HG02759 (cell line): ENCODE measurements around the gene FNDC3B.
"Not testable (repeated sequence)": the region's sequence is repeated elsewhere in the genome, so short reads cannot be mapped to it uniquely, and the experiment has no call there.

Experiments used
- ATAC-seq: cut with Tn5 transposase; IDR thresholded peaks from one replicate; pipeline ENCODE4 v1.9.1; 2021; ENCODE audit warnings: mild to moderate bottlenecking, moderate library complexity; ENCODE audit not compliant: unreplicated experiment

FNDC3B gene

DNA sequence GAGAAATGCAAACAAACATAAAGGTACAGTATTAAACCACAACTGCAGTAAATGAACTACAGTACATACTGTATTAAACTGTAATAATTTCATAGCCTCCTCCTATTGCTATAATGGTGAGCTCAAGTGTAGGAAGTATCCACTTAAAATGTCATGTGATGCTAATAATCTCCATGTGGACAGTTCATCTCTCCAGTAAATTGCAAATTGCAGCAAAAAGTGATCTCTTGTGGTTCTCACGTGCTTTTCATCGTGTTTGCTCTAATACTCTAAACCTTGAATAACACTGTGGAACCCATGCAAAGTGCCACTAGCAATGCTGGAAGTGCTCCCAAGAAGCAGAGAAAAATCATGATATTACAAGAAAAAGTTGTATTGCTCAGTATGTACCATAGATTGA lies 9.2 kb upstream of the FNDC3B start:
- ATAC-seq: no peak

DNA sequence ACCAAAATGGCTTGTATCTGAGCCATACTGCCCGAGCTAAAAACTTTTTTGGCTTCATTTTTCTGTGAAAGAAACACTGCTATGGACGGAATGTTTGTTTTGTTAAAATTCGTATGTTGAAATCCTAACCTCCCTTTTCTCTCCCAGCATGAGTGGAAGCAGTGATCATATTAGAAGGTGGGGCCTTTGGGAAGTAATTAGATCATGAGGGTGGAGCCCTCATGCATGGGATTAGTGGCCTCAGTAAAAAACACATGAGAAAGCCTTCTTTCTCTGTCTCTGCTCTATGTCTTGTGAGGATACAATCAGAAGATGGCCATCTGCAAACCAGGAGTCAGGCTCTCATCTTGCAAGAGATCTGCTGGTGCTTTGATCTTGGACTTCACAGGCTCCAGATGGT lies 7.4 kb upstream of the FNDC3B start:
- no peak for ATAC-seq

DNA sequence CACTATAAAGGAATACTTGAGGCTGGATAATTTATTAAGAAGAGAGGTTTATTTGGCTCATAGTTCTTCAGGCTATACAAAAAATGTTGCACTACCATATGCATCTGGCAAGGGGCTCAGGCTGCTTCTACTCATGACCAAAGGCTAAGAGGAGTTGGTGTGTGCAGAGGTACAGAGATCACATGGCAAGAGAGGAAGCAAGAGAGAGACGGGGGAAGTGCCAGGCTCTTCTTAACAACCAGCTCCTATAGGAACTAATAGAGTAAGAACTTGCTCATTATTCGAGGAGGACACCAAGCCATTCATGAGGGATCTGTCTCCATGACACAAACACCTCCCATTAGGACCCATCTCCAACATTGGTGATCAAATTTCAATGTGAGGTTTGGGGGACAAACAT lies 6.0 kb upstream of the FNDC3B start:
- no peak for ATAC-seq

DNA sequence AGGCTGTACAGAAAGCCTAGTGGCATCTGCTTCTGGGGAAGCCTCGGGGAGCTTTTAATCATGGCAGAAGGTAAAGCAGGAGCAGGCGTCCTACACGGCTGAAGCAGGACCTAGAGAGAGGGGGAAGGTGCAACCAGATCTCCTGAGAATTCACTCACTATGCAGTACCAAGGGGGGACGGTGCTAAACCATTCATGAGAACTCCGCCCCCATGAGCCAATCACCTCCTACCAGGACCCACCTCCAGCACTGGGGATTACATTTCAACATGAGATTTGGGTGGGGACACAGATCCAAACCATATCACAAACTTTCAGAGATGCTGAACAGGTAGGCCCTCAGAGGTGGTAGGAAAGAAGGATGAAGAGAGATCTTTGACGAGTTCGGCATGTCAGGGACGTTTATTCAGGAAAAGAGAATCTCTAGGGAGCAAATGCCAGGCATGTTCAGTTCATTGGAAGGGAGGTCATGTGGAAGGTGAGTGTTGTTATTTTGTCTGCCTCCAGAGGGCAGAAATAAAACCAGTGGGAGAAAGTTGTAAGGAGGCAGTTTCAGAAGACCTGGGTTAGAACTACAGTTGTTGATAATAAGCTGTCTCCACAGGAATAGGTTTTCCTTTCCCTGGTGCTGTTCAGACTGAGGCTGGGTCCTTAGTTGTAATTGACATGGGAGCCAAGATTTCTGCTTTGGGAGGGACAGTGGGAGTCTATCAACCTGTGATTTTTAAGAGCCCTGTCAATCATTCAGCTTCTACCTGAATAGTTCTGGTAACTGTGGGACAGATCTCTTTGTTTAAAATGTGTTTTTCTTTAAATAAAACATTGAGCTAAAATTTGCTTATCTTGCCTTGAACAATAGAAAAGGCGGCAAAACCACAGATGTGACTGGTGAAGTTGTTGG lies 4.3 kb upstream of the FNDC3B start:
- ATAC-seq: no peak

DNA sequence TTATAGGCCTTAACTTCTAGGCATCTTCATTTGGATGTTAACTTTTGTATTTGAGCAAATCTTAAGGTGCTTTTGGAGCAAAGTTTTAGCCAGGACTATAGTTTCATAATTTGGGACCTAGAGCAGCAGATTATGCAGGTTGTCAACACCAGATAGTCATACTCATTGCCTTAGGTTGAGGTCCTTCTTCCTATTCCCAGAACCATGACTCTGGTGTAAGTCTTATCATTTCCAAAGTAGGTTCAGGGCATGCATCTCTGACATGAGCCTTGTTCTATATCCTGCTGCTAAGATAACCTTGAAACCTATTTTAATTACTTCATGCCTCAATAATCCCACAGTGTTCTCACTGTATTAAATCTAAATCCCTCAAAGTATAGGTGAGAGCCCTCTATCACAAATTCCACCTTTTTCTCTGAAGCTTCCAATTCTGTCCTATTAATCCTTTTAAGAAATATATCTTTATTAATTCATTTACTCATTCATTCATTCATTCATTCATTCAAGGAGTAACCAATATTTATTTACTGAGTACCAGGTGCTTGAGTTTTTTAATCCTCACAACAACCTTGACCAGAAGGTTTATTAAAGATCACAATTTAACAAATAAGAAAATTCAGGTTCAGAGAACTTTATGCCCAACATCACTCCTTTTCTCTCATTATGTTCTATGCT lies 2.7 kb upstream of the FNDC3B start:
- no peak for ATAC-seq

DNA sequence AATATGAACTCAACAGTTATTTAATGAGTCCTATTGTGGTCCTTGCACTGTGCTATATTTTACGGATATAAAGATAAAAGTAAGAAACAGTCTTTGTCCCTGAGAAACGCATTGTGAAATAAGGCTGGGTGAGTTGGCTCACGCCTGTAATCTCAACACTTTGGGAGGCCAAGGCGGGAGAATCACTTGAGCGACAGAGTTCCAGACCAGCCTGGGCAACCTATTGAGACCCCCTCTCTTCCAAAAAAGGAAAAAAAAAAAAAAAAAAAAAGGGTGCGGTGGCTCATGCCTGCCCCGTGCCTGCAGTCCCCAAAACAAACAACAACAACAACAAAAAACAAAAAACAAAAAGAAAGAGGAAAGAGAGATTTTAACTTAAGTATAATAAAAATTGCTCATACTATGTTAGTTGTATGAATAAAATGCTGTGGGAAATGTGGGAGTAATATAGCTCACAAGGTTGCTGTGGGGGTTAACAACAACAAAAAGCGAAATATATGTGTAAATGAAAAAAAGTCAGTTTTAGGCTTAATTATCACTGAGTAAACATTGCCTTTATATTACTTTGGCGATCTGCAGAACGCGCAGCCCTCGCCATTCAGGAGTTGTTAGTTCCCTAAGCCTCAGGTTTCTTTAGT lies 461 bp upstream of the FNDC3B start:
- no peak for ATAC-seq

DNA sequence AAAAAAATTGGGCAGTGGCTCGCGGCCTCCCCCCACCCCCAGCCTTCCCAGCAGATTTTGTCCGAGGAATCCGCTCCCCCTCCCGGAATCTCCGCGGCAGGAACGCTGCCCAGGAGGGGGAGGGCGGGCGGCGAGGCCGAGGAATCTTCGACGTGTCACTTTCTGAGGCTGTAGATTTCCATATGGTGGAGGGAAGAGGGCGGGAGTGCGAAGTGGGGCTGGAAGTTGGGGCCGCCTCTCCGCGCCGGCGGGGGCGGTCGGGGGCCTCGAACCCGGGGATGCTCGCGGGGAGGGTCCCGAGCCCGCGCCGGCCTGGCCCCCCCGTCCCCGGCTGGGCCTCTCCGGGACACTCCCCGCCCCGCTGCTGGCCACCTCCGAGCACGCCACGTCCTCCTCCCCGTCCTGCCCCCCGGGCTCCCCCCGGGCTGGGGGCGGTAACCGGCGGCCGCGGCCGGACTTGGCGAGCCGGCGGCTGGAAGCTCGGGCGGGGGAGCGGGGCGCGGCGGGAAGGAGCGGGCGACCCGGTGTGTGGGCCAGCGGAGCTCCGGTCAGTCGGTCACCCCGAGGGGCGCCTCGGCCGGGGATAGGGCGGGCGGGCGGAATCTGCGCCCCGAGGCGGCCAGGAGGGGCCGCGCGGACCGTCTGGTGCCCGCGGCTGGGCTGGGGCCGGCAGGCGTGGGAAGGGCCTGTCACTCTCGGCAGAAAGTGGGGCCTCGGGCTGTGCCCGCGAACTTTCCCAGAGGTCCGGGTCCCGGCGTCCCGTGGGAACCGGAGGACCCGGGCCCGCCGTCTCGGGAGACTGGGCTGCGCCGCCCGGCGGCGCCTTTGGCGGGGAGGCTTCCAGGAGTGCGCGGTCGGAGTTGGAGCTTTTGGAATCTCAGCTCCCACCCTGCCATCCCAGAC lies 951 bp downstream of the FNDC3B start:
- ATAC-seq: peak; percentile 37

DNA sequence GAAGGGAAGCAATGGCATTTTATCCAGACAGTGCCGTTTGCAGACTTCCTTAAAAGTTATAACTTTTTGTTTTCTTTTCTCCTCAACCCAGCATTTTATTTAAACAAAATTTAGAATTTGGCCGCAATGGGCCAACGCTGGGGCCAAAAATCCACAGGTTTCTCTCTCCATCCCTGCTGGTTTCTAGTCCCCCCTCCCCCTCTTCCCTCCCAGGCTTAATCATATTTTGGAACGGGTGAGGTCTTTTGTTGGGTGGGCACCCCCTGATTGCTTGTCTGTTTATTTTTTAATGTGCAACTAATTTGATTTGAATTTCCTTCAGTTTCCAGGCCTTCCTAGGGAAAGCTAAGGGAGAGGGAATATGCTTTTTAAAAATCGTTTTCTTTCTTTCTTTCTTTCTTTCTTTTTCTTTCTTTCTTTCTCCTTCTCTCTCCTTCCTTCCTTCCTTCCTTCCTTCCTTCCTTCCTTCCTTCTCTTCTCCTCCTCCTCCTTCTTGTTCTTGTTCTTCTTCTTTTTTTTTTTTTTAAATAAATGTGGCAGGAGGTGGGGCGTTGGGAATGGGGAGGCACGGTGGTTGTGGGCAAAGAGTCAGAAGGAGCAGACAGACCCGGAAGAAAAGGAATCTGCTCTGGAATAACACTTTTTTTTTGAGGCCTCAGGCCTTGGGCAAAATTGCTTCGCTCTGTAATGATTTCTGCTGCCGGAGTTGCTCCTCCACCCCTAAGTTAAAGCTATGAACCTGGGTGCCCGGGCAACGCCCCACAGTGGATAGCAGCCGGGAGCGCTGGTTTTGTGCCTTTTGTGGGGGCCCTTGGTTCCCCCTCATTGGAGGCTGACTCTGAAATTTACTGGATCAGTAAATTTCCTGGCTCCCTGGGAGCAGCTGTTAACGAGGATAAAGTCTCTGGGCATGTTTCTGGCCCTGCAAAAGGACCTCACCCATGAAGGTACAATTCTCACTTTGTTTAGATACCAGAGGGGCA lies 1.9 kb downstream of the FNDC3B start:
- ATAC-seq: no peak

DNA sequence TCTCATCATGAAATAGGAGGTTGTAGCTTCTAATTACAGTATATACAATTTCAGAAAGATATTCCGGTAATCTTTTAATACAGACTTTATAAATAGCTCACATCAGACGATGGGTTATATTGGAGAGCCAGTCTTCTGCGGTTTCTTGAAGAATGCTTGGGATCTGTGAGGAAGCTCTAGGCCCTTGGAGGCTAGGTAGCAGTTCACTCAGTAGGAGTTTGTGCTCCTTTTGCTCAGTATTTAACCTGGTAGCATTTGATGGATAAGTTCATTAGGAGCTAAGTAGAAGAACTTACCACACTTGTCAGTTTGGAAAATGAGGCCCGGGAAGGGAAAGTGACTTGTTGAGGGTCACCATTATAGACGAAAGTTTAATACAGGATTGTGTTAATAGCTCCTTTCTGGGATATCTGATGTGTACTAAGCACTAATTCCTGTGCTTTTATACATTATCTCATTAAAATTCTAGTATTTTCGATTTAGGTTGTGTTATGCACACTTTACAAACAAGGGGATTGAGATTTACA lies 2.8 kb downstream of the FNDC3B start:
- ATAC-seq: no peak

DNA sequence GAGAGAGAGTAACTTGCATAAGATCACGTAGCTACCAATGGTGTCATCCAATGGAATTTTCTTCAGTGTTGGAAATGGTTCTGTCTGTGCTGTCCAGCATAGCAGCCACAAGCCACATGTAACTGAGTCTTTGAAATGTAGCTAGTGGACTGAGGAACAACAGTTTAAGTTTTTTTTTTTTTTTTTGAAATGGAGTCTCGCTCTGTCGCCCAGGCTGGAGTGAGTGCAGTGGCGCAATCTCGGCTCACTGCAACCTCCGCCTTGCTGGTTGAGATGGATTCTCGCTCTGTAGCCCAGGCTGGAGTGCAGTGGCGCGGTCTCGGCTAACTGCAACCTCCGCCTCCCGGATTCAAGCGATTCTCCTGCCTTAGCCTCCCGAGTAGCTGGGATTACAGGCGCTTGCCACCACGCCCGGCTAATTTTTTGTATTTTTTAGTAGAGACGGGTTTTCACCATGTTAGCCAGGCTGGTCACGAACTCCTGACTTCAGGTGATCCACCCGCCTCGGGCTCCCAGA lies 3.3 kb downstream of the FNDC3B start:
- ATAC-seq: not testable (repeated sequence)

DNA sequence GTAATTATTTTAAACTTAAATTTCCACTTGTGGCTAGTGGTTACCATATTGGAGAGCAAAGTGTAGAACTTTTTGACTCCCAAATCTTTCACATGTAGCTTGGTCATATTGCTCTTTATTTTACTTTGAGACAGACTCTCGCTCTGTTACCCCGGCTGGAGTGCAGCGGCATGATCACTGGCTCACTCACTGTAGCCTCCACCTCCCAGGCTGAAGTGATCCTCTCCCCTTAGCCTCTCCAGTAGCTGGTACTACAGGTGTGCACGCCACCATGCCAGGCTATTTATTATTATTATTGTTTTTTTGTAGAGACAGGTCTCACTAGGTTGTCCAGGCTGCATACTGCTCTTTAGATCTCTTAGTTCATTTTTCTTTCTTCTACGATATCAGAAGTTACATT lies 3.9 kb downstream of the FNDC3B start:
- ATAC-seq: no peak

DNA sequence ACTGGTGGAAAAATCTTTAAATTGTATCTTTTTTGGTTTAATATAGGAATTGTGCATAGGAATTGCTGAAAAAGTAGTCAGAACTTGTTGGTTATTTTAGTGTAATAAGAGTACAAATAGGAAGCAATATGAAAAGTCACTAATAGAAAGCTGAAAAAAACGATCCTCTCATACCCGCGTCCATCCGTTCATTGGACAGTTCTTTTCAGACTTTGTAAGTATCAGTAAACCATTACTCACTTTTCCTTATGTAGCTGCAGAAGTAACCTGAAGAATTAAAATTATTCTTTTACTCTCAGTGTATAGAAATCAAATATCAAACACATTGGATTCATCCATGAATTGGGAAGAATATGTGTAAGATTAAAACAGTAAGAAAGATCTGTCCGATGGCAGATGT lies 4.4 kb downstream of the FNDC3B start:
- ATAC-seq: no peak

DNA sequence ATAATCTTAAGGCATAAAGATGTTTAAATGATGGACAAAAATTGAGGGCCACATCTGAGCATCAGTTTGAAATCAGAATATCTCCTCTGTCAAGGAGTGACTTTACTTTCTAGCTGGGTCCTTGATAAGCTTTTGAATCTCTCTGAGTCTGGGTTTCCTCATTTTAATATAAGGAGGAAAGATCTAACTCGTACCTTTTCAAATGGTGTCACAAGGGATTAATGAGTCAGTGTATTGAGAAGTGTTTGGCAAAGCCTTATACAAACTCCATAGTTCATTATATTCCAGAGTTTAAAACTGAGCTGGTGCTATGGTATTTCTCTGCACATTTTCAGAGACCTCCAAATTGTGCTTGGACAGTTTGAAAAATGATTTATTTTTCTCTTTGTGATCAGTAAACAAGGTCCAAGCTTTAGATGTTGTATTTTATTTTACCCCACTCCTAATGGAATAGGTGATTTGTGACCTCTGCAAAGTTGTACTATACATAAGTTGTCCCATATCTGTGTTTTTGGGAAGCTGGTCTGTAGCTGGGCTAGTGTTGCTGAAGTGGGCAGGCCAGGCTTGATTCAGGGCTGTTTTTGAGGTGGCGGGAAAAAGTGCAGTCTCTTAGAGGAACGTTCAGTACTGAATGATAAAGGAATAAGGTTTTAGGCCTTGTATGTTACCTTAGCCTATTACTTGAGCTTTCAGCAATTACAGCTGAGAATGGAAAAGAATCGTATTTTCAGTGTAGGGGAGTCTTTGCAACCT lies 5.6 kb downstream of the FNDC3B start:
- no peak for ATAC-seq

DNA sequence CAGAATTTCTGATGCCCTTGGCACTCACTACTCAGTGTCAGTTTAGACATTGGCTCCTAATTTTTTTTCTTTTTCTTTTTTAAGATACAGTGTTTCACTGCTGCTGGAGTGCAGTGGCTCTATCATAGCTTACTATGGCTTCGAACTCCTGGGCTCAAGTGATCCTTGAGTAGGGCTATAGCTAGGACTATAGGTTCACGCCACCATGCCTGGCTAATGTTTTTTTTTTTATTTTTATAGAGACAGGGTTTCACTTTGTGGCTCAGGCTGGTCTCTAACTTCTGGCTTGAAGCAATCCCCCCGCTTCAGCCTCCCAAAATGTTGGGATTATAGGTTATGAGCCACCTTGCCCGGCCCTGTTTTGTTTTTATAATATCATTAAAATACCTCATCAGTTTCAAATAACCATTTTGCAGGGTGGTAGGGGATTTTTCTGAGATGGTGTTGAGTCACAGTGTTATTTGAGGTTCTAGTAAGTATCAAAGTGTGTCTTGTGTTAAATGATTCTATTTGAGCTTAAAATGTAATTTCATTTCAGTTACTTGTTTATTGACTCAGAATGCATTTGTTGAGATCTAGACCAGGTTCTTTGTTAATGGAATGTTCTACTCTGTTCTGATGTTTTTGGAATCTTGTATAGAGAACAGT lies 7.0 kb downstream of the FNDC3B start:
- no peak for ATAC-seq

DNA sequence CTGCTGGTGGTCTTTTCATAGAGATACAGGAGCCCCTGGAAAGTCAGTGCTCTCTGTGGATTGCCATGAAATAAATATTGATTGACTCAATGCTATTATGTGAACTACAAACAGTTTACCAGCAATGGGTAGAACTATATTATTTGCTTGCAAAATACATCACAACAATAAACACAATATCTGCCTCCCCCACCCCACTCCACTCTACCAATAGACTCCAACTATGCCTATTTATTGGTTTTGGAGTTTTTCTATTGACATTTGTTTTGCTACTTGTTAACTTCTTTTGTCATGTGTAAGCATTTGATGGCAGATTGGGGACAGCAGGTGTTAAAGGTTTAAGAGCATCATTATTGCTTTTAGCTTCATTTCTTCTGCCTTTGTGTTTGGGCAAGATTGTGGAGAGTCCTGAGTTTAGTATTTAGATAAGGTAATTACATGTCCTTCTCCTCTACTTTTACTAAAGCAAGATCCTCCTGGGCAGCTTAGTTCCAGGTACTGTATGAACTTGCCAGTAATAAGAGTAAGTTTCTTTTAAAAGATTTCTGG lies 8.3 kb downstream of the FNDC3B start:
- ATAC-seq: no peak

DNA sequence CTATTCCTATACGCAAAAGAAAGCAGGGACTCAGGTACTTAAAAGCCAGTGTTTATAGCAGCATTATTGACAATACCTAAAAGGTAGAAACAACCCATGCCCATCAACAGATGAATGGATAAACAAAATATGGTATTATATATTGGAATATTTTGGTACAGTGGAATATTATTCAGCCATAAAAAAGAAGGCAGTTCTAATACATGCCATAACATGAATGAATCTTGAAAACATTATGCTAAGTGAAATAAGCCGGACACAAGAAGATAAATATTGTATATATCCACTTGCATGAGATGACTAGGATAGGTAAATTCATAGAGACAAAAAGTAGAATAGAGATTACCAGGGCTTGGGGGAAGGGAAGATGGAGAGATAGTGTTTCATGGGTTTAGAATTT lies 9.2 kb downstream of the FNDC3B start:
- ATAC-seq: no peak

DNA sequence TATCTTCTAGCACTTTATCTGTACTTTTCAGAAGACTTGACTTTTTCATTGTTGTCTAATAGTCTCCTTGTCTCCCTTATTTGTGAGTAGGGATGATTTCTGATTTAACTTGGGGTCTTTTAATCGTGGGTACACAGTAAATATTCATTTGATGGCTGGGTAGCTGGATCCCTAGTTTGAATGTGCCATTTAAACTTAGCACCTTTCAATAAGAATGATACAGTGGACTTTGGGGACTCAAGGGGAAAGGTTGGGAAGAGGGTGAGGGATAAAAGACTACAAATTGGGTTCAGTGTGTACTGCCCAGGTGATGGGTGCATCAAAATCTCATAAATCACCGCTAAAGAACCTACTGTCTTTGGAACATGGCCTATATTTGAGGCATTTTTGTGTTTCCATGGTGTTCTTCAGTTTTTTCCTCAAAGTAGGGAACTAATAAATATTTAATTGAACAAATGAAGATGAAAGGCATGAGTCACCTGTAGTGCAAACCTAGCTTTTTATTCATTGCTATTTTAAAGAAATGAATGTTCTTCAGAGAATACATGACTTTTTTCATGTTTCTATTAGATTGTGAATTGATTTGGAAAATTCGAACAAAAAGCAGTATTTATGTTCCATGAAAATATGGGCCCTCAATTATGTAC lies 12.1 kb downstream of the FNDC3B start:
- no peak for ATAC-seq
